MCF 10A (cell line): ENCODE results near the gene TXNL4A. TPM values are rescaled to one million over a fixed set of nuclear protein-coding genes. Genes with fewer than 3 reads are reported as not detected.

ENCODE experiments used
- BruUV-seq: library from RNA; stranded (reverse); fragments of 400-500 nt; replicated peaks from 2 replicates; lab custom pipeline; 2021; lab: Mats Ljungman, UMichigan
- CTCF ChIA-PET: fragments of 300-600 bp; sonication (Branson Sonifier 250); formaldehyde crosslinking; extraction: SDS; loops from one replicate; lab custom pipeline; 2021; ENCODE audit warnings: antibody characterized with exemption, inconsistent platforms; lab: Yijun Ruan, JAX
- POLR2A ChIA-PET: fragments of 300-600, 350-650 bp; sonication (Branson Sonifier 250); formaldehyde crosslinking; extraction: SDS; loops from one replicate; lab custom pipeline; 2020; ENCODE audit warnings: antibody characterized with exemption, inconsistent platforms; lab: Yijun Ruan, JAX
- DNase-seq: peaks from one replicate; pipeline ENCODE4 v3.0.0-alpha.2; 2018; ENCODE audit not compliant: unreplicated experiment
- H3K27ac Mint-ChIP-seq: one replicate; pipeline ENCODE4 v1.8.0; 2022; ENCODE audit warnings: mild to moderate bottlenecking, low read depth, mixed read lengths; ENCODE audit not compliant: unreplicated experiment
- H3K27me3 Mint-ChIP-seq: one replicate; pipeline ENCODE4 v1.8.0; 2022; ENCODE audit warnings: mixed read lengths; ENCODE audit not compliant: insufficient read depth, unreplicated experiment
- H3K36me3 Mint-ChIP-seq: one replicate; pipeline ENCODE4 v1.8.0; 2022; ENCODE audit warnings: mild to moderate bottlenecking, moderate library complexity, mixed read lengths; ENCODE audit not compliant: insufficient read depth, unreplicated experiment
- H3K4me1 Mint-ChIP-seq: one replicate; pipeline ENCODE4 v1.8.0; 2022; ENCODE audit warnings: mixed read lengths; ENCODE audit not compliant: insufficient read depth, unreplicated experiment
- H3K4me3 Mint-ChIP-seq: one replicate; pipeline ENCODE4 v1.8.0; 2022; ENCODE audit warnings: mild to moderate bottlenecking, moderate library complexity, mixed read lengths; ENCODE audit not compliant: unreplicated experiment
- H3K9me3 Mint-ChIP-seq: one replicate; pipeline ENCODE4 v1.8.0; 2022; ENCODE audit warnings: mixed read lengths; ENCODE audit not compliant: unreplicated experiment
- intact Hi-C: fragments of 100-400 bp; cut with micrococcal nuclease; formaldehyde crosslinking; loops from 2 replicates; pipeline ENCODE4 v1.14.1; 2022
- total RNA-seq: library from RNA; stranded (reverse); gene quantifications from 2 replicates; pipeline ENCODE4 v1.2.3, GENCODE V29; 2022
- TF ChIP-seq, protein P1 (sequence below): fragments of 200-600 bp; IDR thresholded peaks from one replicate; pipeline ENCODE4 v1.8.0; 2022; ENCODE audit warnings: antibody characterized with exemption, mild to moderate bottlenecking; ENCODE audit not compliant: unreplicated experiment

TXNL4A gene
- total RNA-seq, 1 experiment from 2014 or later = 207 TPM

DNA sequence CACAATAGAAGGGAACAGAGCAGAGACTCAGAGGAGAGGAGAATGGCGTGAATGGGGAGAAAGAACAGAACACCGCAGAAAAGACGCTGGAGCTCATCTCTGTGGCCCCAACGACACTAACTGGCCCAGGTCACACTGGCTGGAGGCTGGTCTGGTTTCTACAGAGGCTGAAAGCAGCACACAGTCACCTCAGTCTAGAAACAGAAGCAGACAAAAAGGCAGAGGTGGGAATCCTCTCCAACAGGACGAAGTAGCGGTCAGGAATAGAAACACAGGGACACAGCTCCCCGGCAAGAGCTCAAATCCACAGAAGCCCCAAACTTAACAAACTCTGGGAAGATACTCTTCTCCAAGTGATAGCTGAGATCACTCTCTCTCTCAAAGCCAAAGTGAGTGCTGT is 46.2 kb downstream of the TXNL4A start:
- intact Hi-C loops = no loop called here
- CTCF ChIA-PET = no interaction called here
- H3K27me3 Mint-ChIP-seq = no peaks in the 10 kb centered on the region
- no peak for DNase-seq
- peaks cover 6% of the 10 kb centered on the region for H3K4me1 Mint-ChIP-seq
- TF ChIP-seq, protein P1, sequence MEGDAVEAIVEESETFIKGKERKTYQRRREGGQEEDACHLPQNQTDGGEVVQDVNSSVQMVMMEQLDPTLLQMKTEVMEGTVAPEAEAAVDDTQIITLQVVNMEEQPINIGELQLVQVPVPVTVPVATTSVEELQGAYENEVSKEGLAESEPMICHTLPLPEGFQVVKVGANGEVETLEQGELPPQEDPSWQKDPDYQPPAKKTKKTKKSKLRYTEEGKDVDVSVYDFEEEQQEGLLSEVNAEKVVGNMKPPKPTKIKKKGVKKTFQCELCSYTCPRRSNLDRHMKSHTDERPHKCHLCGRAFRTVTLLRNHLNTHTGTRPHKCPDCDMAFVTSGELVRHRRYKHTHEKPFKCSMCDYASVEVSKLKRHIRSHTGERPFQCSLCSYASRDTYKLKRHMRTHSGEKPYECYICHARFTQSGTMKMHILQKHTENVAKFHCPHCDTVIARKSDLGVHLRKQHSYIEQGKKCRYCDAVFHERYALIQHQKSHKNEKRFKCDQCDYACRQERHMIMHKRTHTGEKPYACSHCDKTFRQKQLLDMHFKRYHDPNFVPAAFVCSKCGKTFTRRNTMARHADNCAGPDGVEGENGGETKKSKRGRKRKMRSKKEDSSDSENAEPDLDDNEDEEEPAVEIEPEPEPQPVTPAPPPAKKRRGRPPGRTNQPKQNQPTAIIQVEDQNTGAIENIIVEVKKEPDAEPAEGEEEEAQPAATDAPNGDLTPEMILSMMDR = no peak
- peaks cover 23% of the 10 kb centered on the region for H3K36me3 Mint-ChIP-seq
- H3K27ac Mint-ChIP-seq = no peak overlapping the region
- no peaks in the 10 kb centered on the region for H3K9me3 Mint-ChIP-seq
- POLR2A ChIA-PET = no interaction called here
- H3K4me3 Mint-ChIP-seq = no peak overlapping the region
- BruUV-seq = no TSS peak

DNA sequence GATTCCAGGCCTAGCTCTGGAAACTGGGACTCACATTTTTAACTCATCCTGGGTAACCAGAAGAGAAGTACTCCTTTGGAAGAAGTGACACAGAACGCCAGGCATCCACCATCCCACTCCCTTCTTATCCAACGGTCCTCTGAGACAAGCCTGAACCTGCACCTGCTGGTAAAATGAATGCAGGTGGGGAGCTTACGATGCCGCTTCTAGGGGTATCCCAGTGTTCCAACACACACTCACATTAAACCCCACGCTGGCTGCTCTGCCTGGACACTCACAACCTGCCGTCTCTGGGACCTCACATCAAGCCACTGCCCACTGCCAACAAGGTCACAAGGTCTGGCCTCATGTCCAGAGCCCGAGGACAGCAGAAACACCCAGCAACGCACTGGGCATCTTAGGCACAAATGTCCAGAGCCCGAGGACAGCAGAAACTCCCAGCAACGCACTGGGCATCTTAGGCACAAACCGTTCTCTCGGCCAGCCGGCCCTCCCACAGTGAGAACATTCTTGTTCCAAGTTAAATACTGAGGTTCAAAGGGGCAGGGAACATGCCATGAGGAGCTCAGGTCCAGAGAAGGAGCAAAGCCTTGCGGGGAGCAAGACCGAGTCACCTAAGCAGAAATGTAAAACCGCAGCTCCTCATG is 46.8 kb downstream of the TXNL4A start:
- peaks cover 18% of the 10 kb centered on the region for H3K36me3 Mint-ChIP-seq
- no peak overlapping the region for H3K27ac Mint-ChIP-seq
- H3K4me1 Mint-ChIP-seq = peaks cover 6% of the 10 kb centered on the region
- no peaks in the 10 kb centered on the region for H3K9me3 Mint-ChIP-seq
- no peak overlapping the region for H3K4me3 Mint-ChIP-seq
- TF ChIP-seq, protein P1 = no peak
- no TSS peak for BruUV-seq
- CTCF ChIA-PET = interaction anchor here (0.6 kb wide), 1 partner anchor 205 kb away, joined by 3 read pairs; no protein-coding TSS in a partner anchor
- no peak for DNase-seq
- intact Hi-C loops = no loop called here
- POLR2A ChIA-PET = no interaction called here
- no peaks in the 10 kb centered on the region for H3K27me3 Mint-ChIP-seq

GRCh38 chr18:79940814-79941472 is 47.4 kb downstream of the TXNL4A start:
- H3K4me1 Mint-ChIP-seq = peaks cover 6% of the 10 kb centered on the region

More at GRCh38 chr18:79940814-79941472, 47.4 kb downstream of the TXNL4A start:
- ChIA-PET POLR2A (no interaction called here), CTCF (interaction anchor here (0.6 to 2.3 kb wide), 2 partner anchors 11 to 312 kb away, joined by 3 to 7 read pairs; no protein-coding TSS in a partner anchor)
- H3K27ac Mint-ChIP-seq = no peak overlapping the region
- TF ChIP-seq, protein P1 = no peak
- BruUV-seq = no TSS peak
- H3K27me3 Mint-ChIP-seq = no peaks in the 10 kb centered on the region
- peaks cover 18% of the 10 kb centered on the region for H3K36me3 Mint-ChIP-seq
- H3K4me3 Mint-ChIP-seq = no peak overlapping the region
- intact Hi-C loops = no loop called here
- DNase-seq = no peak
- peaks cover 2% of the 10 kb centered on the region for H3K9me3 Mint-ChIP-seq
